ENCODE results near the gene ALX4. TPM values are rescaled to one million over a fixed set of nuclear protein-coding genes. Genes with fewer than 3 reads are reported as not detected.

Gene ALX4
- total RNA-seq, 4 donors from 2014 or later: under 0.01 to 0.52 (median 0.06) TPM

- Histone ChIP-seq H3K27ac (replicated peaks in 1 of 4) (no peak overlapping the region), H3K4me3 (no peak overlapping the region), H3K9me3 (no peaks in the 10 kb centered on the region), H3K36me3 (no peaks in the 10 kb centered on the region), H3K4me1 (no peaks in the 10 kb centered on the region), H3K27me3 (no peaks in the 10 kb centered on the region)
- TF ChIP-seq CTCF (IDR thresholded peaks at IDR 0.05): no peak
- no peak for TF ChIP-seq EP300 (IDR thresholded peaks at IDR 0.05)
- TF ChIP-seq POLR2A (IDR thresholded peaks at IDR 0.05; ENCODE audit: low read depth): no peak
- no peak for TF ChIP-seq POLR2AphosphoS5 (IDR thresholded peaks at IDR 0.05)
- DNase-seq (ENCODE audit: extremely low spot score): no peak
- intact Hi-C loops (cut with DNase I): no loop called here
- WGBS: 86% methylated on average over 3 of the region's 4 CpGs
Measured at GRCh38 chr11:44226945-44227344, 83.0 kb downstream of the ALX4 start.

- intact Hi-C loops (cut with DNase I): no loop called here
- no peaks in the 10 kb centered on the region for H3K9me3 ChIP-seq
- TF ChIP-seq EP300 (IDR thresholded peaks at IDR 0.05): no peak
- no peak for TF ChIP-seq POLR2AphosphoS5 (IDR thresholded peaks at IDR 0.05)
- no peak for TF ChIP-seq POLR2A (IDR thresholded peaks at IDR 0.05; ENCODE audit: low read depth)
- TF ChIP-seq CTCF (IDR thresholded peaks at IDR 0.05): no peak
- WGBS: 79% methylated on average over 2 of the region's 2 CpGs
- no peak overlapping the region for H3K27ac ChIP-seq (replicated peaks in 1 of 4)
- H3K4me3 ChIP-seq: no peak overlapping the region
- H3K36me3 ChIP-seq: no peaks in the 10 kb centered on the region
- no peaks in the 10 kb centered on the region for H3K4me1 ChIP-seq
- DNase-seq (ENCODE audit: extremely low spot score): no peak
- no peaks in the 10 kb centered on the region for H3K27me3 ChIP-seq
Measured at GRCh38 chr11:44226490-44226889, 83.4 kb downstream of the ALX4 start.

GRCh38 chr11:44224867-44225501 is 85.0 kb downstream of the ALX4 start:
- TF ChIP-seq POLR2A (IDR thresholded peaks at IDR 0.05; ENCODE audit: low read depth) (no peak), POLR2AphosphoS5 (IDR thresholded peaks at IDR 0.05) (no peak), CTCF (IDR thresholded peaks at IDR 0.05) (no peak), EP300 (IDR thresholded peaks at IDR 0.05) (no peak)
- no peak for DNase-seq (ENCODE audit: extremely low spot score)
- Histone ChIP-seq H3K36me3 (peaks cover 0 to 8% (median 0%) of the 10 kb centered on the region in 4 donors), H3K27me3 (no peaks in the 10 kb centered on the region), H3K4me1 (peaks cover 0 to 4% (median 0%) of the 10 kb centered on the region in 4 donors), H3K9me3 (no peaks in the 10 kb centered on the region), H3K27ac (replicated peaks in 1 of 4) (no peak overlapping the region), H3K4me3 (no peak overlapping the region)
- intact Hi-C loops (cut with DNase I): no loop called here
- 83% methylated on average over 3 of the region's 3 CpGs for WGBS

GRCh38 chr11:44223238-44223637 is 86.7 kb downstream of the ALX4 start:
- Histone ChIP-seq H3K4me1 (peaks cover 0 to 4% (median 0%) of the 10 kb centered on the region in 4 donors), H3K4me3 (no peak overlapping the region), H3K27ac (replicated peaks in 1 of 4) (no peak overlapping the region), H3K27me3 (no peaks in the 10 kb centered on the region), H3K36me3 (peaks cover 0 to 14% (median 0%) of the 10 kb centered on the region in 4 donors), H3K9me3 (no peaks in the 10 kb centered on the region)
- intact Hi-C loops (cut with DNase I): no loop called here
- TF ChIP-seq EP300 (IDR thresholded peaks at IDR 0.05): no peak
- no peak for TF ChIP-seq POLR2A (IDR thresholded peaks at IDR 0.05; ENCODE audit: low read depth)
- no peak for TF ChIP-seq CTCF (IDR thresholded peaks at IDR 0.05)
- no peak for TF ChIP-seq POLR2AphosphoS5 (IDR thresholded peaks at IDR 0.05)
- DNase-seq (ENCODE audit: extremely low spot score): no peak

- no peak for TF ChIP-seq EP300 (IDR thresholded peaks at IDR 0.05)
- Histone ChIP-seq H3K27ac (replicated peaks in 1 of 4) (no peak overlapping the region), H3K4me1 (peaks cover 0 to 4% (median 0%) of the 10 kb centered on the region in 4 donors), H3K36me3 (peaks cover 0 to 21% (median 0%) of the 10 kb centered on the region in 4 donors), H3K9me3 (no peaks in the 10 kb centered on the region), H3K27me3 (no peaks in the 10 kb centered on the region), H3K4me3 (no peak overlapping the region)
- no peak for DNase-seq (ENCODE audit: extremely low spot score)
- intact Hi-C loops (cut with DNase I): no loop called here
- WGBS: 82% methylated on average over 2 of the region's 2 CpGs
Measured at GRCh38 chr11:44221992-44222391, 87.9 kb downstream of the ALX4 start.
